Measurements from ENCODE around the gene CARD9. TPM values are rescaled to one million over a fixed set of nuclear protein-coding genes. Genes with fewer than 3 reads are reported as not detected.

Gene CARD9
- total RNA-seq, 6 experiments from 2014 or later, result 0.48 to 1.6 (median 1.1) TPM

- Histone ChIP-seq H3K4me3 (no peak overlapping the region), H3K27ac (no peak overlapping the region), H3K36me3 (peaks cover 0 to 40% (median 11%) of the 10 kb centered on the region in 4 donors), H3K9me3 (no peaks in the 10 kb centered on the region), H3K27me3 (no peaks in the 10 kb centered on the region), H3K4me1 (peaks cover 0 to 12% (median 5%) of the 10 kb centered on the region in 4 donors)
- 55% methylated on average over 4 of the region's 7 CpGs for WGBS (ENCODE audit: insufficient coverage, low coverage, low lambda C conversion rate, missing lambda C conversion rate)
- DNase-seq (no peak), ATAC-seq (no peak)
- intact Hi-C loops (cut with DNase I), result no loop called here
- TF ChIP-seq CTCF (IDR thresholded peaks at IDR 0.05) (no peak), POLR2A (IDR thresholded peaks at IDR 0.05) (no peak)
Observed at GRCh38 chr9:136405481-136405880, 32.0 kb upstream of the CARD9 start.

- WGBS (ENCODE audit: insufficient coverage, low coverage, low lambda C conversion rate, missing lambda C conversion rate), result 93% methylated on average over 7 of the region's 14 CpGs
- intact Hi-C loops (cut with DNase I), result no loop called here
Observed at GRCh38 chr9:136404801-136405136, 31.3 kb upstream of the CARD9 start.

GRCh38 chr9:136403915-136404800, 30.7 kb upstream of the CARD9 start:
- no peak for TF ChIP-seq POLR2A (IDR thresholded peaks at IDR 0.05)
- TF ChIP-seq CTCF (IDR thresholded peaks at IDR 0.05), result no peak

More at GRCh38 chr9:136404801-136405136, 31.3 kb upstream of the CARD9 start:
- TF ChIP-seq POLR2A (IDR thresholded peaks at IDR 0.05), result no peak
- TF ChIP-seq CTCF (IDR thresholded peaks at IDR 0.05), result no peak
- Histone ChIP-seq H3K4me1 (peaks cover 0 to 15% (median 5%) of the 10 kb centered on the region in 4 donors), H3K36me3 (peaks cover 0 to 40% (median 11%) of the 10 kb centered on the region in 4 donors), H3K27me3 (no peaks in the 10 kb centered on the region), H3K4me3 (no peak overlapping the region), H3K27ac (no peak overlapping the region), H3K9me3 (no peaks in the 10 kb centered on the region)
- ATAC-seq (no peak), DNase-seq (no peak)

GRCh38 chr9:136403538-136403914, 30.1 kb upstream of the CARD9 start:
- intact Hi-C loops (cut with DNase I), result no loop called here
- ATAC-seq, result no peak
- DNase-seq, result no peak
- Histone ChIP-seq H3K27me3 (no peaks in the 10 kb centered on the region), H3K27ac (no peak overlapping the region), H3K4me3 (no peak overlapping the region), H3K36me3 (peaks cover 0 to 40% (median 11%) of the 10 kb centered on the region in 4 donors), H3K9me3 (no peaks in the 10 kb centered on the region), H3K4me1 (peaks cover 0 to 13% (median 2%) of the 10 kb centered on the region in 4 donors)
- TF ChIP-seq CTCF (IDR thresholded peaks at IDR 0.05), result no peak
- TF ChIP-seq POLR2A (IDR thresholded peaks at IDR 0.05), result no peak
- no CpG with 5 or more reads among the region's 5 CpGs for WGBS (ENCODE audit: insufficient coverage, low coverage, low lambda C conversion rate, missing lambda C conversion rate)

More at GRCh38 chr9:136403915-136404800, 30.7 kb upstream of the CARD9 start:
- peaks cover 0 to 40% (median 11%) of the 10 kb centered on the region in 4 donors for H3K36me3 ChIP-seq
- ATAC-seq (no peak), DNase-seq (no peak)
- H3K27ac ChIP-seq, result no peak overlapping the region
- WGBS (ENCODE audit: insufficient coverage, low coverage, low lambda C conversion rate, missing lambda C conversion rate), result 80% methylated on average over 15 of the region's 32 CpGs
- H3K27me3 ChIP-seq, result no peaks in the 10 kb centered on the region
- H3K4me3 ChIP-seq, result no peak overlapping the region
- H3K9me3 ChIP-seq, result no peaks in the 10 kb centered on the region
- intact Hi-C loops (cut with DNase I), result no loop called here
- H3K4me1 ChIP-seq, result peaks cover 0 to 11% (median 2%) of the 10 kb centered on the region in 4 donors
